OCI-M1 (cell line): ENCODE results near the gene KLF8.
A peak's percentile ranks its signal among the peaks of the same experiment; 100 is the strongest.

ENCODE experiments used
- DNase-seq: peaks from one replicate; lab custom pipeline; 2025; lab: John Stamatoyannopoulos, UW

The KLF8 gene

GRCh38 chrX:56310581-56310980, 78.4 kb downstream of the KLF8 start:
- DNase-seq = no peak

GRCh38 chrX:56313308-56313707, 81.2 kb downstream of the KLF8 start:
- DNase-seq = no peak

- peak; percentile 85 for DNase-seq
Measured at GRCh38 chrX:56314334-56314733, 82.2 kb downstream of the KLF8 start.

- DNase-seq = no peak
Measured at GRCh38 chrX:56318076-56318475, 85.9 kb downstream of the KLF8 start.

- no peak for DNase-seq
Measured at GRCh38 chrX:56319165-56319564, 87.0 kb downstream of the KLF8 start.
